ENCODE results near the gene HM13.
"Not testable (repeated sequence)": the region's sequence is repeated elsewhere in the genome, so short reads cannot be mapped to it uniquely, and the experiment has no call there.

The HM13 gene

DNA sequence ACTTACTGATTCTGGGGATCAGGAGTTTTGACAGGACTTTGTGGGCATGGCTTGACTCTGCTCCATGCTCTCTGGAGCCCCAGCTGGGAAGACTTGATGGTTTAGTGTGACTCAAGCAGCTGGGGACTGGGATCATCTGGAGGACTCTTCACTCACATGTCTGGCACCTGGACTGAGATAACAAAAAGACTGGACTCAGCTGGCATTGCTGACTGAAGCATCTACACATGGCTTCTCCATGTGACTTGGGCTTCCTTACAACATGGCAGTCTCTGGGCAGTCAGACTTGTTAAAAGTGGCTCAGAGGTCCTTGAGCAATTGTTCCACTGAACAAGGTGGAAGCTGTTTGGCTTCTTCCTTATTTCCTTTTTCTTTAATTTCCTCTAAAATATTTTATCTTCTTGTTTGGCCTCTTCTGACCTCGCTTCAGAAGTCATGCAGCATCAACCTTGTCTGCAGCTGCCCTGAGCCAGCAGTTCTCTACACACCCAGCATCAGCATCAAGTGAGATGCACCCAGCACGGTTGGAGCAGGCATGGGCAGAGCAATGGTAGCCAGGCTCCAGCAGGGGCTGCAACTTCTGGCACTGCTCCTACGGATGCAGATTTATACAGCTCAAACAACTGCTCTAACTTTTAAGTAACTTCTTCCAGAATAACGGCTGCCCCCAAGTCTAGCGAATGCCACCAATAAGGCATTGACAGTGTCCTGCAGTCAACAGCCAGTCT lies 5.6 kb upstream of the HM13 start:
- Mint-ChIP-seq H3K27me3 (ENCODE audit: low read depth, poor library complexity) (peaks cover 28% of the 10 kb centered on the region), H3K4me1 (no peaks in the 10 kb centered on the region), H3K27ac (no peak overlapping the region), H3K4me3 (no peak overlapping the region), H3K36me3 (ENCODE audit: low read depth) (no peaks in the 10 kb centered on the region), H3K9me3 (no peaks in the 10 kb centered on the region)
- TF ChIP-seq, protein P1, sequence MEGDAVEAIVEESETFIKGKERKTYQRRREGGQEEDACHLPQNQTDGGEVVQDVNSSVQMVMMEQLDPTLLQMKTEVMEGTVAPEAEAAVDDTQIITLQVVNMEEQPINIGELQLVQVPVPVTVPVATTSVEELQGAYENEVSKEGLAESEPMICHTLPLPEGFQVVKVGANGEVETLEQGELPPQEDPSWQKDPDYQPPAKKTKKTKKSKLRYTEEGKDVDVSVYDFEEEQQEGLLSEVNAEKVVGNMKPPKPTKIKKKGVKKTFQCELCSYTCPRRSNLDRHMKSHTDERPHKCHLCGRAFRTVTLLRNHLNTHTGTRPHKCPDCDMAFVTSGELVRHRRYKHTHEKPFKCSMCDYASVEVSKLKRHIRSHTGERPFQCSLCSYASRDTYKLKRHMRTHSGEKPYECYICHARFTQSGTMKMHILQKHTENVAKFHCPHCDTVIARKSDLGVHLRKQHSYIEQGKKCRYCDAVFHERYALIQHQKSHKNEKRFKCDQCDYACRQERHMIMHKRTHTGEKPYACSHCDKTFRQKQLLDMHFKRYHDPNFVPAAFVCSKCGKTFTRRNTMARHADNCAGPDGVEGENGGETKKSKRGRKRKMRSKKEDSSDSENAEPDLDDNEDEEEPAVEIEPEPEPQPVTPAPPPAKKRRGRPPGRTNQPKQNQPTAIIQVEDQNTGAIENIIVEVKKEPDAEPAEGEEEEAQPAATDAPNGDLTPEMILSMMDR (IDR thresholded peaks at IDR 0.05), result no peak
- no peak for DNase-seq

DNA sequence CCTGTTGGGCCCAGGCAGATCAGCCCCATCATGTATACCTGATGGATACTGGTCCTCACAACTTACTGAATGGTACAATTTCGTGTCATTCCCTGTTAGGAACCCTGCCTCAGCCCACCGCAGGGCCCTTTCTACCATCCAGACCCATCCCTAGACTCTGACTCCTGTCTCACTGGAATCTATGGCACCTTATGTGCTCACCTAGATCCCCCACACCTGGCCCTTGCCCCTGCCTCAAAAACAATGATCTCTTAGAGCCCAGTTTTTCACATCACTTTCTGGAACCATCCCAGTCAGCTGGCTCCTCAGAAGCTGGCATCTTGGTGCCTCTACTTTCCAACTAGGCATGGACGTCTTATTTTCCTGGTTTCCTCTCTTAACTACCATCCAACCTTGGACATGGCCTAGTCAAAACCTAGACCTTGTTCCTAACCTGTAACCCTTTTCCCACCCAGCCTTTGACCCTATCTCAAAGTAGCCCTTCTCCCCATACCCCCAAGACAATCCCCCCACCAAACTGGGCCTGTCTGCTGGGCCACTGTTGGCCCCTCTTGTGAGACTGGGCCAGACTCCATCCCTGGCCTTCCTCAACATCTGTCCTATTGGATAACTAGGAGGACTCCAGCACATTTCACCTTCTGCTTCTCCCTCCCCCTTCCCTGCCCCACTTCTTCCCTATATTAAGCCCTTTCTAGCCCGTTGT lies 981 bp downstream of the HM13 start:
- TF ChIP-seq, protein P1 (IDR thresholded peaks at IDR 0.05), result no peak
- Mint-ChIP-seq H3K9me3 (no peaks in the 10 kb centered on the region), H3K27me3 (ENCODE audit: low read depth, poor library complexity) (peaks cover 8% of the 10 kb centered on the region), H3K4me3 (no peak overlapping the region), H3K36me3 (ENCODE audit: low read depth) (peaks cover 9% of the 10 kb centered on the region), H3K27ac (no peak overlapping the region), H3K4me1 (peaks cover 3% of the 10 kb centered on the region)
- no peak for DNase-seq

DNA sequence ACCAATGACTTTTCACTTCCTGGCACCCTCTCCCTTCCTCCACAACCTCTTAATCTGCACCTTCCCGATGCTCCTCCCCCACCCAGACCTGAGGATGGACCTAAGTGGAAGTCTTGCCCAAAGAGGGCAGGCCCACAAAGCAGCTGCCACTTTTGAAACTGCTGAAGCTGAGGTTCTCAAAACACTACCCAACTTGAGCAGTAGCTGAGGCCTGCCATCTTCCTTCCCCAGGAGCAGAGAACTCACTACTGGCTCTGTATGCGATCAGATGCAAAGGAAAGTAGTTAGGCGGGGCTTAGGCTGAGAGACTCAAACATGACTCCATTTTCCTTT lies 1.5 kb downstream of the HM13 start:
- Mint-ChIP-seq H3K9me3 (no peaks in the 10 kb centered on the region), H3K36me3 (ENCODE audit: low read depth) (peaks cover 14% of the 10 kb centered on the region), H3K4me1 (peaks cover 8% of the 10 kb centered on the region), H3K27ac (no peak overlapping the region), H3K27me3 (ENCODE audit: low read depth, poor library complexity) (peaks cover 8% of the 10 kb centered on the region), H3K4me3 (no peak overlapping the region)
- TF ChIP-seq, protein P1 (IDR thresholded peaks at IDR 0.05), result no peak
- no peak for DNase-seq

DNA sequence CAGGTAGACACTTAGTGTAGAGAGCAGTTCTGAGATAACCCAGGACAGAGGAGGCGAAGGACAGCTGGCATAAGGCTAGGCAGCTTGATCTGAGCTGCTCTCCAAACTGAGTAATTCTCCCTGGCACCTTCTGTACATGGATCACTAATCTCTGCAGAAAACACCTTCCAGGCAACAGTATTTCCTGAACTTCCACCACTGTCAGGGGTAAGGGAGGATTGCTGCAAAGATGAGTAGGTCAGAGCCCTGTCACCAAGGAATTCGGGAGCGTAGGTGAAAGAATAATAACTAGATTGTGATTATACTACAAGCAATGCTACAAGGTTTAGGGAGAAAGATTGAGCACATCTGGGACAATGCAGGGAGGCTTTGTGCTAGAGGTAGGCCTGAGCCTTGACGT lies 1.9 kb downstream of the HM13 start:
- peaks cover 14% of the 10 kb centered on the region for H3K36me3 Mint-ChIP-seq (ENCODE audit: low read depth)
- no peak overlapping the region for H3K4me3 Mint-ChIP-seq
- DNase-seq, result no peak
- H3K9me3 Mint-ChIP-seq, result no peaks in the 10 kb centered on the region
- no peak overlapping the region for H3K27ac Mint-ChIP-seq
- peaks cover 8% of the 10 kb centered on the region for H3K4me1 Mint-ChIP-seq
- TF ChIP-seq, protein P1 (IDR thresholded peaks at IDR 0.05), result no peak
- peaks cover 8% of the 10 kb centered on the region for H3K27me3 Mint-ChIP-seq (ENCODE audit: low read depth, poor library complexity)

DNA sequence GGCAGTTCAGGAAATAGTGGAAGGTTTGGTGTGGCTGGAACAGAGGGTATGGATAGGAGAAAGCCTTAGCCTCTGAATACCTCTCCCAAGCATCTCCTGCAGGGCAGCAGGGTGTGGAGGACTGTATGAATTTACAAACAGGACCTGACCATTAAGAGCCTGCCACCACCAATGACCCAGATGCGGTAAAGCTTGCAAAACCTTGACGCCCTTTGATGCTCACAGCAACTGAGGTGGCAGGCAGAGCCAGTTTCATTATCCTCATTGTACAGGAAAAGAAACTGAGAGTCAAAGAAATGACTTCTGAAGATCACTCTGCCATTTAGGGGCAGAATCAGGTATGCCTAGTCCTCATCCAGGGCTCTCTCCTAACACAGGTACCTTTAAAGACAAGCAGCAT lies 2.4 kb downstream of the HM13 start:
- TF ChIP-seq, protein P1 (IDR thresholded peaks at IDR 0.05), result no peak
- Mint-ChIP-seq H3K9me3 (no peaks in the 10 kb centered on the region), H3K4me3 (no peak overlapping the region), H3K4me1 (peaks cover 8% of the 10 kb centered on the region), H3K27me3 (ENCODE audit: low read depth, poor library complexity) (peaks cover 8% of the 10 kb centered on the region), H3K27ac (no peak overlapping the region), H3K36me3 (ENCODE audit: low read depth) (peaks cover 14% of the 10 kb centered on the region)
- no peak for DNase-seq

DNA sequence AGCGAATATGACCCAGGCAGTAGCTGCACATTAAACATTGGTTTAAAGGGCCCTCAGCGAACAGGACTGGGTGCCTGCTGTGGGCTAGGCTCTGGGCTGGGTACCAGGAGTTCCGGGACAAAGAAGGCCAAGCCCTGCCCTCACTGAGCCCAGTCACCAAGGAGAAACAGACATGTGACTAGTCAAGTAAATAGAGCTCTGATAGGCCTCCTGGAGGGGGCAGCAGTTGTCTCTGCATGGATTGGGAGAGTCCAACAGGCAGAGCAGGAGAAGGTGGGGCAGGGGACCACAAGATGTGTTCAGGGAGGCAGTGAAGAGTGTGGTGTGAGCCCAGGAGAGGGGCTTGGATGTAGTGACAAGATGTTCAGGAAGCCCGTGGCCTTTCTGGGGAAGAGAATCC lies 3.1 kb downstream of the HM13 start:
- peak; percentile 13 for DNase-seq
- H3K4me1 Mint-ChIP-seq, result peaks cover 8% of the 10 kb centered on the region
- H3K4me3 Mint-ChIP-seq, result no peak overlapping the region
- H3K9me3 Mint-ChIP-seq, result no peaks in the 10 kb centered on the region
- H3K36me3 Mint-ChIP-seq (ENCODE audit: low read depth), result peaks cover 14% of the 10 kb centered on the region
- H3K27ac Mint-ChIP-seq, result no peak overlapping the region
- H3K27me3 Mint-ChIP-seq (ENCODE audit: low read depth, poor library complexity), result peaks cover 5% of the 10 kb centered on the region
- TF ChIP-seq, protein P1 (IDR thresholded peaks at IDR 0.05), result no peak

DNA sequence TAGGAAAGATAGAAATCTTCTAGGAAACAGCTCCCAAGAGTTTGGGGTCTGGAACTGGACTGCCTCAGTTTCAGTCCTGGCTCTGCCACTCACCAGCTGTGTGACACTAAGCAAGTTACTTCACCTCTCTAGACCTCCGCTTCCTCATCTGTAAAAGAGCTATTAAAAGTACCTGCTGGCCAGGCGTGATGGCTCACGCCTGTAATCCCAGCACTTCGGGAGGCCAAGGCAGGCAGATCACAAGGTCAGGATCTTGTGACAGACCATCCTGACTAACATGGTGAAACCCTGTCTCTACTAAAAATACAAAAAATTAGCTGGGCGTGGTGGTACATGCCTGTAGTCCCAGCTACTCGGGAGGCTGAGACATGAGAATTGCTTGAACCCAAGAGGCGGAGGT lies 7.0 kb downstream of the HM13 start:
- H3K36me3 Mint-ChIP-seq (ENCODE audit: low read depth), result peaks cover 22% of the 10 kb centered on the region
- peak overlapping the region; percentile 42 for H3K27ac Mint-ChIP-seq
- not testable (repeated sequence) for H3K4me3 Mint-ChIP-seq; H3K27me3 Mint-ChIP-seq (ENCODE audit: low read depth, poor library complexity); DNase-seq; H3K9me3 Mint-ChIP-seq; H3K4me1 Mint-ChIP-seq
